SK-N-SH (cell line): ENCODE measurements around the gene C13orf46.

Experiments
- CHD2 ChIP-seq: fragments of 150-350 bp; IDR thresholded peaks from 2 replicates; pipeline ENCODE4 v1.6.1; 2018; ENCODE audit warnings: low read length; ENCODE audit not compliant: partially characterized antibody
- MXI1 ChIP-seq: IDR thresholded peaks from 2 replicates; pipeline ENCODE4 v1.6.1; 2012; ENCODE audit warnings: mild to moderate bottlenecking, low read depth, low read length, improper control_type of control experiment
- POLR2AphosphoS5 ChIP-seq: IDR thresholded peaks from 2 replicates; pipeline ENCODE4 v1.6.1; 2012; ENCODE audit warnings: low read depth, low read length
- REST ChIP-seq: IDR thresholded peaks from 2 replicates; pipeline ENCODE4 v1.6.1; 2012; ENCODE audit warnings: mild to moderate bottlenecking, low read depth, low read length, moderate library complexity
- SIN3A ChIP-seq: IDR thresholded peaks from 2 replicates; pipeline ENCODE4 v1.6.1; 2012; ENCODE audit warnings: low read depth, mild to moderate bottlenecking, low read length, moderate library complexity, borderline replicate concordance
- TEAD4 ChIP-seq: IDR thresholded peaks from 2 replicates; pipeline ENCODE4 v1.4.0; 2012; ENCODE audit warnings: mild to moderate bottlenecking, borderline replicate concordance; ENCODE audit not compliant: insufficient read depth
- TF ChIP-seq, protein P1 (sequence below): fragments of 200-600 bp; sonication (generic); IDR thresholded peaks from 2 replicates; pipeline ENCODE4 v1.6.1; 2017; ENCODE audit warnings: antibody characterized with exemption, mild to moderate bottlenecking, moderate library complexity

- TF ChIP-seq POLR2AphosphoS5, result no peak
- TF ChIP-seq REST, result no peak
- no peak for TF ChIP-seq MXI1
- no peak for TF ChIP-seq SIN3A
- no peak for TF ChIP-seq TEAD4
- TF ChIP-seq, protein P1, sequence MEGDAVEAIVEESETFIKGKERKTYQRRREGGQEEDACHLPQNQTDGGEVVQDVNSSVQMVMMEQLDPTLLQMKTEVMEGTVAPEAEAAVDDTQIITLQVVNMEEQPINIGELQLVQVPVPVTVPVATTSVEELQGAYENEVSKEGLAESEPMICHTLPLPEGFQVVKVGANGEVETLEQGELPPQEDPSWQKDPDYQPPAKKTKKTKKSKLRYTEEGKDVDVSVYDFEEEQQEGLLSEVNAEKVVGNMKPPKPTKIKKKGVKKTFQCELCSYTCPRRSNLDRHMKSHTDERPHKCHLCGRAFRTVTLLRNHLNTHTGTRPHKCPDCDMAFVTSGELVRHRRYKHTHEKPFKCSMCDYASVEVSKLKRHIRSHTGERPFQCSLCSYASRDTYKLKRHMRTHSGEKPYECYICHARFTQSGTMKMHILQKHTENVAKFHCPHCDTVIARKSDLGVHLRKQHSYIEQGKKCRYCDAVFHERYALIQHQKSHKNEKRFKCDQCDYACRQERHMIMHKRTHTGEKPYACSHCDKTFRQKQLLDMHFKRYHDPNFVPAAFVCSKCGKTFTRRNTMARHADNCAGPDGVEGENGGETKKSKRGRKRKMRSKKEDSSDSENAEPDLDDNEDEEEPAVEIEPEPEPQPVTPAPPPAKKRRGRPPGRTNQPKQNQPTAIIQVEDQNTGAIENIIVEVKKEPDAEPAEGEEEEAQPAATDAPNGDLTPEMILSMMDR, result no peak
- TF ChIP-seq CHD2, result no peak
These were observed 42.6 kb upstream of the C13orf46 start for GRCh38 chr13:114016321-114017027.
